ENCODE results near the gene KCNK2.

DNA sequence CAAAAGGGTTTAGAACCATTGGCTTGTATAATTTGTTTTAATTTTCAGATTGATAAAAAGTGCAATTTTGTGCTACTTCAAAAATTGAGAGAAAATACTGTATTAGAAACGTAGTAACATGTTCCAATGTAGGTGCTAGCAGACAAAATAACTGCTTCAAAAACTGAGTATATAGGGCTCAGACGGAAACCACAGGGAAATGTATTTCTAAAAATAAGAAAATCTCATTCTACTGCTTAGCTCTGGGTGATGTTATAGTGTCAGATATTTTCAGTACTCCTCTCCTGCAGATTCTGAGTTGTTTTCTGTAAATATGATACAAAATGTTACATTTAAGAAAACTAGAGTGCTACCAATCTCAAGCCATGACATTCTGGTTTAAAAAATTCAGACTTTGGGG, 55.4 kb downstream of the KCNK2 start:
- TF ChIP-seq CTCF (conservative IDR thresholded peaks at IDR 0.05; ENCODE audit: low read depth, low read length) (no peak), RFX5 (IDR thresholded peaks at IDR 0.05; ENCODE audit: low read depth, low read length) (no peak), CEBPB (IDR thresholded peaks at IDR 0.05; ENCODE audit: low read depth, low read length) (no peak), POLR2A (IDR thresholded peaks at IDR 0.05; ENCODE audit: low read depth, low read length) (no peak), SMC3 (IDR thresholded peaks at IDR 0.05; ENCODE audit: low read depth, low read length) (no peak)
